B cell (primary cell): ENCODE measurements around the gene TOM1L2. TPM values are rescaled to one million over a fixed set of nuclear protein-coding genes. Genes with fewer than 3 reads are reported as not detected.

Source experiments
- ATAC-seq: fragments of 200-7000 bp; cut with Tn5 transposase; one replicate; pipeline ENCODE4 v1.10.0; 2021; ENCODE audit warnings: low read depth, mild to moderate bottlenecking, moderate number of reproducible peaks, moderate library complexity
- CTCF ChIA-PET: fragments of 350-600 bp; sonication (Branson Sonifier 250); formaldehyde crosslinking; loops from one replicate; lab custom pipeline; 2021; ENCODE audit warnings: antibody characterized with exemption, inconsistent platforms; lab: Charles Lee
- POLR2A ChIA-PET: fragments of 350-600 bp; sonication (Branson Sonifier 250); formaldehyde crosslinking; loops from one replicate; lab custom pipeline; 2021; ENCODE audit warnings: antibody characterized with exemption; lab: Charles Lee
- DNase-seq: peaks from one replicate; pipeline ENCODE4 v3.0.0; 2013
- H2AFZ ChIP-seq: 2 replicates; pipeline ENCODE4 v1.6.1; 2012; ENCODE audit warnings: mild to moderate bottlenecking, low read depth, low read length; ENCODE audit not compliant: insufficient read depth, poor library complexity, severe bottlenecking
- H3K27ac ChIP-seq, 2 donors: 1 replicate in 1 of 2; 2 replicates in 1 of 2; pipeline ENCODE4 v1.5.1; 2012 to 2013; ENCODE audit warnings: low read length in 2 of 2, mild to moderate bottlenecking in 2 of 2, moderate library complexity in 1 of 2
- H3K27me3 ChIP-seq, 4 experiments: fragments of 200-600 bp in 1 of 4; sonication (generic) in 1 of 4; replicated peaks in 1 of 4; 1 replicate in 2 of 4; 2 replicates in 2 of 4; pipeline versions ENCODE4 v1.6.1 to v1.7.0; 2013 to 2016; ENCODE audit warnings: low read length in 3 of 4, mild to moderate bottlenecking in 2 of 4, mixed read lengths in 1 of 4, moderate library complexity in 1 of 4; ENCODE audit not compliant: insufficient read depth in 4 of 4, control insufficient read depth in 3 of 4; ENCODE audit errors: control extremely low read depth in 1 of 4
- H3K36me3 ChIP-seq, 2 experiments: replicated peaks in 1 of 2; 1 replicate in 1 of 2; 2 replicates in 1 of 2; pipeline versions ENCODE4 v1.6.1 to v1.7.1; 2013; ENCODE audit warnings: low read length in 1 of 2; ENCODE audit not compliant: insufficient read depth in 2 of 2, control insufficient read depth in 1 of 2; ENCODE audit errors: control extremely low read depth in 1 of 2, extremely low read depth in 1 of 2
- H3K4me1 ChIP-seq, 2 donors: fragments of 200-600 bp in 1 of 2; sonication (generic) in 1 of 2; 1 replicate in 1 of 2; 2 replicates in 1 of 2; pipeline versions ENCODE4 v1.5.1 to v1.6.1; 2013 to 2017; ENCODE audit warnings: low read length in 2 of 2; ENCODE audit not compliant: control insufficient read depth in 2 of 2, insufficient read depth in 2 of 2
- H3K4me2 ChIP-seq: replicated peaks from 2 replicates; pipeline ENCODE3; 2012; ENCODE audit warnings: mild to moderate bottlenecking, low read depth, low read length; ENCODE audit not compliant: poor library complexity, severe bottlenecking
- H3K4me3 ChIP-seq, 5 experiments: fragments of 200-600 bp in 1 of 5; sonication (generic) in 1 of 5; 1 replicate in 3 of 5; 2 replicates in 2 of 5; pipeline versions ENCODE4 v1.5.1 to v1.7.0; 2011 to 2016; ENCODE audit warnings: low read length in 4 of 5, mild to moderate bottlenecking in 4 of 5, low read depth in 2 of 5, control low read depth in 1 of 5, moderate library complexity in 1 of 5; ENCODE audit not compliant: insufficient read depth in 1 of 5; ENCODE audit errors: control extremely low read depth in 1 of 5, extremely low read depth in 1 of 5
- H3K79me2 ChIP-seq: fragments of 200-600 bp; sonication (generic); one replicate; pipeline ENCODE4 v1.6.0; 2016; ENCODE audit warnings: low read length; ENCODE audit not compliant: control insufficient read depth, insufficient read depth
- H3K9ac ChIP-seq: fragments of 200-600 bp; sonication (generic); 2 replicates; pipeline ENCODE4 v1.6.1; 2017; ENCODE audit warnings: mild to moderate bottlenecking, low read length, moderate library complexity
- H3K9me3 ChIP-seq, 3 donors: one replicate each; pipeline versions ENCODE4 v1.6.1 to v1.7.1; 2013; ENCODE audit warnings: low read length in 2 of 3; ENCODE audit not compliant: control insufficient read depth in 2 of 3, insufficient read depth in 1 of 3; ENCODE audit errors: control extremely low read depth in 1 of 3
- H4K20me1 ChIP-seq: 2 replicates; pipeline ENCODE4 v1.6.0; 2012; ENCODE audit warnings: mild to moderate bottlenecking, low read length; ENCODE audit not compliant: insufficient read depth, control insufficient read depth, poor library complexity, severe bottlenecking
- H3K27ac Mint-ChIP-seq: one replicate; pipeline ENCODE4 v1.8.0; 2021; ENCODE audit warnings: mixed read lengths
- H3K27me3 Mint-ChIP-seq: one replicate; pipeline ENCODE4 v1.8.0; 2021; ENCODE audit warnings: mixed read lengths
- H3K4me1 Mint-ChIP-seq: one replicate; pipeline ENCODE4 v1.8.0; 2021; ENCODE audit warnings: mixed read lengths
- H3K4me3 Mint-ChIP-seq: one replicate; pipeline ENCODE4 v1.8.0; 2021; ENCODE audit warnings: mixed read lengths
- H3K9me3 Mint-ChIP-seq: one replicate; pipeline ENCODE4 v1.8.0; 2022; ENCODE audit warnings: mixed read lengths; ENCODE audit not compliant: insufficient read depth
- CTCF ChIP-seq: fragments of 200-600 bp; IDR thresholded peaks from one replicate; pipeline ENCODE4 v1.8.0; 2022; ENCODE audit warnings: antibody characterized with exemption, mild to moderate bottlenecking
- EZH2 ChIP-seq: IDR thresholded peaks from 2 replicates; pipeline ENCODE4 v1.6.1; 2012; ENCODE audit warnings: borderline replicate concordance, low read depth, mild to moderate bottlenecking, moderate library complexity, low read length; ENCODE audit not compliant: insufficient read depth, poor library complexity, severe bottlenecking
- WGBS: methylation state at CpG from one replicate; pipeline ENCODE4 v1.1.5; 2013; ENCODE audit warnings: missing lambda C conversion rate; ENCODE audit not compliant: insufficient coverage; 5-methylcytosine and 5-hydroxymethylcytosine counted together
- intact Hi-C: fragments of 100-400 bp; cut with micrococcal nuclease; formaldehyde crosslinking; loops from one replicate; pipeline ENCODE4 v1.10.0; 2022
- polyA plus RNA-seq: library from polyadenylated mRNA; depleted of rRNA; stranded (reverse); fragments of >200 nt; gene quantifications from 2 replicates; pipeline ENCODE4 v1.2.3, GENCODE V29; 2012
- total RNA-seq, 2 donors: library from RNA; stranded (reverse); fragments of 120-200 nt in 1 of 2; gene quantifications; 1 replicate in 1 of 2; 2 replicates in 1 of 2; pipeline versions ENCODE4 v1.2.3 to v1.2.4, GENCODE V29; 2013 to 2022

Gene TOM1L2
- total and polyA plus RNA-seq, 2 donors (not counting 1 experiment from before 2014, with no cell fraction given) = 25.1 to 29.7 TPM

GRCh38 chr17:17906418-17907215 is 65.6 kb downstream of the TOM1L2 start:
- Histone ChIP-seq H3K4me2 (no peak overlapping the region), H3K79me2 (no peaks in the 10 kb centered on the region), H3K9me3 (no peaks in the 10 kb centered on the region), H2AFZ (no peak overlapping the region), H3K9ac (no peak overlapping the region), H3K4me3 (no peak overlapping the region), H3K36me3 (peaks cover 0 to 2% of the 10 kb centered on the region in 2 experiments), H3K27ac (no peak overlapping the region), H3K4me1 (no peaks in the 10 kb centered on the region), H4K20me1 (no peaks in the 10 kb centered on the region), H3K27me3 (no peaks in the 10 kb centered on the region)
- intact Hi-C loops = no loop called here
- no peaks in the 10 kb centered on the region for H3K9me3 Mint-ChIP-seq
- ChIA-PET CTCF (interaction anchor here (0.5 to 1.0 kb wide), 3 partner anchors 13 to 127 kb away, joined by 3 to 4 read pairs (median 3); no protein-coding TSS in a partner anchor), POLR2A (no interaction called here)
- H3K27ac Mint-ChIP-seq = no peak overlapping the region
- DNase-seq = no peak
- H3K27me3 Mint-ChIP-seq = no peaks in the 10 kb centered on the region
- WGBS = 96% methylated on average over 9 of the region's 10 CpGs
- H3K4me3 Mint-ChIP-seq = no peak overlapping the region
- ATAC-seq = no peak
- H3K4me1 Mint-ChIP-seq = no peaks in the 10 kb centered on the region
- TF ChIP-seq EZH2 (no peak), CTCF (no peak)

GRCh38 chr17:17905036-17905320 is 67.2 kb downstream of the TOM1L2 start:
- Histone ChIP-seq H3K36me3 (peaks cover 0 to 2% of the 10 kb centered on the region in 2 experiments), H3K27ac (no peak overlapping the region), H4K20me1 (no peaks in the 10 kb centered on the region), H3K9ac (no peak overlapping the region), H3K4me3 (no peak overlapping the region), H3K9me3 (no peaks in the 10 kb centered on the region), H2AFZ (no peak overlapping the region), H3K79me2 (no peaks in the 10 kb centered on the region), H3K4me1 (no peaks in the 10 kb centered on the region), H3K27me3 (no peaks in the 10 kb centered on the region), H3K4me2 (no peak overlapping the region)
- Mint-ChIP-seq H3K9me3 (no peaks in the 10 kb centered on the region), H3K4me1 (no peaks in the 10 kb centered on the region), H3K27me3 (no peaks in the 10 kb centered on the region), H3K27ac (no peak overlapping the region), H3K4me3 (no peak overlapping the region)
- CTCF ChIA-PET = no interaction called here
- ATAC-seq (no peak), DNase-seq (no peak)
- WGBS = 93% methylated on average over 2 of the region's 5 CpGs
- POLR2A ChIA-PET = no interaction called here
- no peak for TF ChIP-seq EZH2
- no peak for TF ChIP-seq CTCF
- intact Hi-C loops = no loop called here
